Stomach (tissue), 4 donors: ENCODE results near the gene ITGB2.

Experiments used
- CTCF ChIP-seq, 7 experiments: fragments of 450-650 bp in 4 of 7; fragments of 200-600 bp in 3 of 7; sonication (generic) in 3 of 7; IDR thresholded peaks; one replicate each; pipeline ENCODE4 v1.5.1; 2016 to 2019; ENCODE audit warnings: antibody characterized with exemption in 7 of 7, control low read depth in 2 of 7, mild to moderate bottlenecking in 1 of 7
- POLR2A ChIP-seq, 4 donors: fragments of 450-650 bp; IDR thresholded peaks; one replicate each; pipeline ENCODE4 v1.6.1; 2016; ENCODE audit warnings: antibody characterized with exemption in 4 of 4, control low read depth in 2 of 4, mild to moderate bottlenecking in 1 of 4, moderate library complexity in 1 of 4

GRCh38 chr21:44895859-44896258 lies 24.8 kb downstream of the ITGB2 start:
- TF ChIP-seq POLR2A (IDR thresholded peaks at IDR 0.05) (no peak), CTCF (IDR thresholded peaks at IDR 0.05) (no peak)
